Activated CD4-positive, alpha-beta T cell treated with anti-CD3 and anti-CD28 coated beads for 24 hours (primary cell): ENCODE data around the gene TENM4.

ENCODE experiments used
- DNase-seq, 2 donors: peaks; one replicate each; pipeline ENCODE4 v3.0.0-alpha.2; 2020; ENCODE audit warnings: low read depth in 2 of 2

The TENM4 gene

GRCh38 chr11:79440571-79441460 is at the start of gene TENM4:
Gene TENM4 (minus strand): TSS chr11:79441030. CDS start chr11:79069944, 371,086 bp downstream.
- DNase-seq, result no peak

DNA sequence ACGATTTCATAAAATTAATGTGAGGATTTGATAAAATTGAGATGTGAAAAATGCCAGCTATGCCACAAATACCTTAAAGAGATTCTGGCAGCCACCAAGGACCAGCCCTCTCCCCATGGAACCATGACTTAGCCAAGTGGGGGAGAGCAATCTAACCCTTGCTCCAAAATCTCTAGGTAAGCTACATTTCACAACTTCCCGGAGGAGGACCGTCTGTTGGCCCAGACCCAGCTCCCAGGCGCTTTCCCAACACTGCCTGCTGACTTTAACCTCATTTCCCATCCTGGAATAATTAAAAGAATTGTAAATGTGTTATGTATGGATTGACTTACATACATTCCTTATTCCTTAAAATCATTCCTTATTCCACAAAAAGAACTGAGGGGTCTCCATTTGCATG is 47.5 kb upstream of the TENM4 start:
- DNase-seq, result no peak

- DNase-seq, result no peak
These were observed 46.6 kb upstream of the TENM4 start for GRCh38 chr11:79487412-79487811.

GRCh38 chr11:79486242-79486984 is 45.6 kb upstream of the TENM4 start:
- DNase-seq, result no peak

- DNase-seq, result no peak
These were observed 44.9 kb upstream of the TENM4 start for GRCh38 chr11:79485694-79486093.

DNA sequence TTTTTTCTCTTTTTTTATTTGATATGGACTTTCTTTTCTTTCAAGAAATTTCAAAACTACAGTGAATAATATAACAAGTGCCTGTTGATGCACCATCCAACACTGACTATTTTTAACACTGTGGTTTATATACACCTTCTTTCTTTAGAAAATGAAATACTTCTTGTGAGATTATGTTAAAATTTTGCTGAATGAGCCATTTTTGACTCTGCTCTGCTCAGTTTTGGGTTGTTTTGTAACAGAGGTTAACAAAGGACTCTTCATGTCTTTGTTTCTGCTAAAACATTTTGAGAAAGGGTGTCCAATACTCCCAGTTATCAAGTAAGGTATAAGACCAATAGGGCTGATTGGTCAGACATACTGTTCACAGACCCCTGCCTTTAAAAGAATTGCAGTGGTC is 44.0 kb upstream of the TENM4 start:
- no peak for DNase-seq

DNA sequence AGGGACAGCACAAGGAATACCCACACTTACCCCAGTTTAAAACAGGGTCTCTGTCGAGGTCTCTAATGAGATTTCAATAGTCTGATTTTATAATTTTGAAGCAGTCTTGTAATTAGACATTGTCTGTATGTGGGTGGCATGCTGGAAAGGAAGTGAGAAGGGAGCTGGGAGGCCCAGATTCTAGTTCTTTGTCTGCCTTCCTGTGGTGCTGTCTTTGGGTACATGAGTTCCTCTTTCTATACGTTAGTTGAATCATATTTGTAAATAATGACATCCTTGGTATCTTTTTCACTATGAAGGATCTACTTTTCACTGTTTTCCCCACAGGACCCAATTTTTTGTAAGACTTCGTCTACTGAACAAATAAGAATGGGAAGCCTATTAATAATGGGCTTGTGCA is 42.0 kb upstream of the TENM4 start:
- DNase-seq, result no peak

- no peak for DNase-seq
These were observed 41.0 kb upstream of the TENM4 start for GRCh38 chr11:79481795-79482194.

- DNase-seq, result no peak
These were observed 40.0 kb upstream of the TENM4 start for GRCh38 chr11:79480864-79481263.

DNA sequence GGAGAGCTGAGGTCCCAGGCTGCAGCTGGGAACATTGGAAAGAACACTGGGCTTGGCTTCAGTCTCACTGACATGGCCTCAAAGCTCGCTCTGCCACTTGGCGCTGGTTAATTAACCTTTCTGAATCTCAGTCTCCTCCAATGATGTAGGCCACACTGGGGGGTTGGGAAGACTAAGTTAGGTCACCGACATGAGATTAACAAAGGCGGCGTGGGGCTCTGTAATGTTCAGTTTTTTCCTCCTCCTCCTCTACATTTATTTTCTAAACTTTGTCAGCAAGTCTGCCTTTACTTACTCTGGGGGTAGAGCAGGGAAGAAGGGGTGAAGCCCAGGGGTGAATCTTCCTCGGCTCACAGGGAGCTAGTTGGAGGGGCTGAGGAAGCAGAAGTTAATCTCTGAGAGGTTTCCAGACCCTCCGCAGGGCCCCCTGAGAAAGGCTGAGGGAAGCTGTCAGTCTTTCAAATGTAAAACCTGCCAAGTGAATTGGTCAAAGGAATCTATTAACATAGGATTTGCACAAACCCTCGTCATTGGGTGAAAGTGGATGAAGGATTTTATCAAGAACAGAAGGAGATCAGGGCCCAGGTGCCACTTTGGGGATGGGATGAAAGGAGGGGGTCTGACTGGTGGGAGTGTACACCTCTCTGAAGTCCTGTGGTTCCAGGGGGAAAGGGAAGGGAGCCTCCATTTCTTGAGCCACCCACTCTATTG is 32.1 kb upstream of the TENM4 start:
- DNase-seq, result no peak

GRCh38 chr11:79471071-79471844 is 30.4 kb upstream of the TENM4 start:
- DNase-seq, result no peak

DNA sequence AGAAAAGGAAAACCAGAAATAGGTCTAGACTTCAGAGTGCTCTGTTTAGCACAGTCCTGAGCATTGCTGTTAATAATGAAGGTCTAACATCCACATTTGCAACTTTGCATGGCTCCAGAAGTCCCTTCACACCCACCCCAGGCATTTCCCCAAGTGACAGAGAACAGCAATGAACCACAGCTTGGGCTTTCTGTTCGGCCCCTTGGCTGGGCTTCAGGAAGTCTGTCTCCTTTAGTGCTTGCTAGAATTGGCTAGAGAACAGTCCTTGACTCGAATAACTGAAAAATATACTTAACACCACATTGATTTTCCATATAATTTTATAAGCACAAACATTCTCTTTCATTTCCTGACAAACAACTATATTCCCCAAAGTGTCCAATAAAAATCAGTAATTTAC is 29.3 kb upstream of the TENM4 start:
- no peak for DNase-seq

- DNase-seq, result no peak
These were observed 26.9 kb upstream of the TENM4 start for GRCh38 chr11:79467761-79468160.

GRCh38 chr11:79466411-79466810 is 25.6 kb upstream of the TENM4 start:
- DNase-seq, result no peak

- no peak for DNase-seq
These were observed 24.3 kb upstream of the TENM4 start for GRCh38 chr11:79465160-79465559.

- no peak for DNase-seq
These were observed 21.1 kb upstream of the TENM4 start for GRCh38 chr11:79461666-79462645.

DNA sequence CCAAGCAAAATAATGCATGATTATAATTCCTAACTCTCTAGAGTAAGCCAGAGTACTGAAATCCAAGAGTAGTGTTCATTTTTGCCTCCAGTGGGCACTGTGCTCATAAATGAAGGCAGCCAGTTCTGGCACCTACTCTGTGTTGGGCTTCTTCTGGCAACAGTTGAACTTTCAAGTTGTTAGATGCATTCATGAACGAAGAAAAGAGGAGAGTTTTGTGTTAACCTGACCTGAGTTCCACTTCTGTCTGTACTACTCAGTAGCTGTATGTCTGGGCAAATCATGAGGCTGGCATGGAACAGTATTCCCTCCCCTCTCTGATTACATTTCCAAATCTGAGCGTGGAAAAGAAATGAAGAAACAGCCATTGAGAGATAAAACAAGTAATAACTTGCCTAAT is 20.3 kb upstream of the TENM4 start:
- DNase-seq, result no peak

GRCh38 chr11:79458709-79459108 is 17.9 kb upstream of the TENM4 start:
- no peak for DNase-seq

DNA sequence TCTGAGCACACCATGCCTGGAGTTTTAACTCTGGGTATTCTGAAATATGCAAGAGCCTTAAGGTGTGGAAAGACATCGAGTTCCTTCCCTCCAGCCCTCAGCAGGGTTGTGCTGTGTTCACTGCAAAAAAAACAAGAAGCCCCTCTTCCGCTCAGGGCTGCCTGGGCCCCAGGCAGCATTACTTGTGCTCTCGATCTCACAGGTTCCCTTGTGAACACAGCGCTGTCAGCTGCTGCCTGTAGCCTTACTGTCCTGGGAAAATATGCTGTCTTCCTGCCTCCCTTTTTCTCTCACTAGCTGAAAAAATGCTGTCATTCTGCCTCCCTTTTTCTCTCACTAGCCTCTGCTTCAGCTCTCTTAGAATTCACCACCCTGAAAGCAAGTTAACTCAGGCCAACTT is 15.7 kb upstream of the TENM4 start:
- no peak for DNase-seq

DNA sequence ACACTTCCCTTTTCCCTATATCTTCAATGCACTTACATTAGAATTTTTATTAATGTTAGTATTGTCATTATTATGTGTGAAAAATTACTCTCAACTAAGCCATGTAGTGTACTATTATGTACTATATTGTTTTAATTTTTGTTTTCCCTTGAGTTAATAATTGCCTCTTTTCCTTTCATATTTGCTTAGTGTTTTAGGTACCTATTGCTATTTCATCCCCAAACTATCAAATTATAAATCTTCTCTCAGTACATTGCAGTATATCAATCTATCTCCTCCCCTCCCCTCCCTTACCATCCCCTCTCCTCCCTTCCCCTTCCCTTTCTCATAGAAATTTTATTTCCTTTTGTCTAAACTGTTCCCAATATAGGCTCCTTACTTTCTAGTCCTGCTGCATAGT is 12.8 kb upstream of the TENM4 start:
- no peak for DNase-seq
